IPS-18c (cell line): ENCODE measurements around the gene NDUFA8.

Source experiments
- H3K4me3 ChIP-seq: 2 replicates; pipeline ENCODE4 v1.7.0; 2013; ENCODE audit warnings: low read depth, mild to moderate bottlenecking, low read length, moderate library complexity; ENCODE audit not compliant: insufficient read depth
- H3K9me3 ChIP-seq: one replicate; pipeline ENCODE4 v1.6.1; 2013; ENCODE audit warnings: mild to moderate bottlenecking, low read length, moderate library complexity; ENCODE audit not compliant: control insufficient read depth, insufficient read depth

The NDUFA8 gene

GRCh38 chr9:122151267-122151828 lies 8.2 kb downstream of the NDUFA8 start:
- Histone ChIP-seq H3K4me3 (no peak overlapping the region), H3K9me3 (no peaks in the 10 kb centered on the region)

GRCh38 chr9:122145592-122145863 lies 14.1 kb downstream of the NDUFA8 start:
- Histone ChIP-seq H3K9me3 (no peaks in the 10 kb centered on the region), H3K4me3 (no peak overlapping the region)

- Histone ChIP-seq H3K4me3 (no peak overlapping the region), H3K9me3 (no peaks in the 10 kb centered on the region)
Observed at GRCh38 chr9:122144836-122145591, 14.6 kb downstream of the NDUFA8 start.

- Histone ChIP-seq H3K9me3 (no peaks in the 10 kb centered on the region), H3K4me3 (no peak overlapping the region)
Observed at GRCh38 chr9:122143876-122144405, 15.6 kb downstream of the NDUFA8 start.

- no peak overlapping the region for H3K4me3 ChIP-seq
- H3K9me3 ChIP-seq = no peaks in the 10 kb centered on the region
Observed at GRCh38 chr9:122143296-122143695, 16.3 kb downstream of the NDUFA8 start.

GRCh38 chr9:122141671-122142070 lies 17.9 kb downstream of the NDUFA8 start:
- H3K9me3 ChIP-seq = no peaks in the 10 kb centered on the region
- H3K4me3 ChIP-seq = no peak overlapping the region

- Histone ChIP-seq H3K4me3 (no peak overlapping the region), H3K9me3 (no peaks in the 10 kb centered on the region)
Observed at GRCh38 chr9:122140368-122141193, 19.0 kb downstream of the NDUFA8 start.

- Histone ChIP-seq H3K9me3 (no peaks in the 10 kb centered on the region), H3K4me3 (no peak overlapping the region)
Observed at GRCh38 chr9:122138560-122139268, 20.9 kb downstream of the NDUFA8 start.

GRCh38 chr9:122135529-122135859 lies 24.1 kb downstream of the NDUFA8 start:
- Histone ChIP-seq H3K4me3 (no peak overlapping the region; the same call in 1 of the 2 replicates), H3K9me3 (no peaks in the 10 kb centered on the region)

- no peak overlapping the region; the same call in 1 of the 2 replicates for H3K4me3 ChIP-seq
- no peaks in the 10 kb centered on the region for H3K9me3 ChIP-seq
Observed at GRCh38 chr9:122134822-122135528, 24.6 kb downstream of the NDUFA8 start.

GRCh38 chr9:122133984-122134535 lies 25.5 kb downstream of the NDUFA8 start:
- H3K9me3 ChIP-seq = no peaks in the 10 kb centered on the region
- H3K4me3 ChIP-seq = no peak overlapping the region

- Histone ChIP-seq H3K9me3 (no peaks in the 10 kb centered on the region), H3K4me3 (no peak overlapping the region)
Observed at GRCh38 chr9:122133263-122133983, 26.2 kb downstream of the NDUFA8 start.

GRCh38 chr9:122132539-122132938 lies 27.0 kb downstream of the NDUFA8 start:
- no peaks in the 10 kb centered on the region for H3K9me3 ChIP-seq
- no peak overlapping the region for H3K4me3 ChIP-seq

GRCh38 chr9:122131401-122132001 lies 28.1 kb downstream of the NDUFA8 start:
- Histone ChIP-seq H3K9me3 (no peaks in the 10 kb centered on the region), H3K4me3 (0 out of 2 replicates have a peak overlapping the region, but pooled peaks have one; percentile 9)

GRCh38 chr9:122130837-122131236 lies 28.7 kb downstream of the NDUFA8 start:
- Histone ChIP-seq H3K4me3 (no peak overlapping the region), H3K9me3 (no peaks in the 10 kb centered on the region)

GRCh38 chr9:122129969-122130368 lies 29.6 kb downstream of the NDUFA8 start:
- no peak overlapping the region for H3K4me3 ChIP-seq
- H3K9me3 ChIP-seq = no peaks in the 10 kb centered on the region
